ENCODE measurements around the gene GRID1.
"Not testable (repeated sequence)": the region's sequence is repeated elsewhere in the genome, so short reads cannot be mapped to it uniquely, and the experiment has no call there.

The GRID1 gene

DNA sequence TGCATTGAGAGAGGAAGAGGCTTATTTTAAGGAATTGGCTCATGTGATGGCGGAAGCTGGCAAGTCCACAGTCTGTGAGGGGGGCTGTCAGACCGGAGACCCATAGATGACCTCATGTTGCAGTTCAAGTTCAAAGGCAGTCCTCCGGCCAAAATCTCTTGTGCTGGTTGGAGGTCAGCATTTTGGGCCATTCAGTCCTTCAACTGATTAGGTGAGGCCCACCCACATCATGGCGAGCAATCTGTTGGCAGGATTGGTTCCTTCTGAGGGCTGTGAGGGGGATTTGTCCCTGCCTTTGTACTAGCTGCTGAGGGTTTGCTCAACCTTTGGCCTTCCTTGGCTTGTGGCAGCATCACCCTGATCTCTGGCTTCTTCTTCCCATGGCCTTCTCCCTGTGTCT is 290.1 kb downstream of the GRID1 start:
- ATAC-seq (replicated peaks); H3K4me3 Mint-ChIP-seq; H3K9me3 Mint-ChIP-seq; DNase-seq; H3K4me1 Mint-ChIP-seq; H3K27ac Mint-ChIP-seq; H3K36me3 Mint-ChIP-seq: not testable (repeated sequence)
- peaks cover 37 to 65% of the 10 kb centered on the region in 2 donors for H3K27me3 Mint-ChIP-seq

DNA sequence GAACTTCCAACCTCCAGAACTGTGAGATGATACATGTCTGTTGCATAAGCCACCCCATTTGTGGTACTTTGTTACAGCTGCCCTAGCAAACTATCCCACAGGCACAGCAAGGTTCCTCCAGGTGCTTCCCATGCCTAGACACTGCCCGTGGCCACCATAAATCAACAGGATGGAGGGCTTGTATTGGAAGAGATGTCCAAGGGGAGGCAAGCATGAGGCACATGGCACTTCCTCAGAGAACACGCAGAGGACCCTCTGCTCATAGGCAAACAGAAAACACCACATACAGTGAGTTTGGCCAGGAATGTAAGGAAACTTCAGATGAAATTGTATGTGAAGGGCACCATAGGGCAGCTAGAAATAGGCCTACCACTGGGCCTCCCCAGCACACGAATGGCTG is 291.1 kb downstream of the GRID1 start:
- peaks cover 4 to 7% of the 10 kb centered on the region in 2 donors for H3K4me1 Mint-ChIP-seq
- H3K4me3 Mint-ChIP-seq, result no peak overlapping the region
- ATAC-seq (replicated peaks) (no peak), DNase-seq (no peak)
- peaks cover 0 to 2% of the 10 kb centered on the region in 2 donors for H3K9me3 Mint-ChIP-seq
- H3K27ac Mint-ChIP-seq, result no peak overlapping the region
- no peaks in the 10 kb centered on the region for H3K36me3 Mint-ChIP-seq
- peaks cover 38 to 61% of the 10 kb centered on the region in 2 donors for H3K27me3 Mint-ChIP-seq

DNA sequence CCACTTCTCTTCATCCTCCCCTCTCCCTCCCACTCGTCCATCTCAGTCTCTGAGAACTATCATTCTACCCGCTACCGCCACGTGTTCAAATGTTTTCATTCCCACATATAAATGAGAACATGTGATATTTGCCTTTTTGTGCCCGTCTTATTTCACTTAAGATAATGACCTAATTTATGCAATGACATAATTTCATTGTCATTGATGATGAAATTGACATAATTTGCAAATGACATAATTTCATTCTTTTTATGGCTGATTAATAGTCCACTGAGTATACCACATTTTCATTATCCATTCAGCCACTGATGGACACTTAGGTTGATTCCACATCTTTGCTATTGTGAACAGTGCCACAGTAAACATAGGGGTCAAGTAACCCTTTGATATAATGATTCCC is 292.3 kb downstream of the GRID1 start:
- H3K4me3 Mint-ChIP-seq, result no peak overlapping the region
- H3K27ac Mint-ChIP-seq, result no peak overlapping the region
- ATAC-seq (replicated peaks) (no peak), DNase-seq (no peak)
- peaks cover 0 to 2% of the 10 kb centered on the region in 2 donors for H3K9me3 Mint-ChIP-seq
- peaks cover 4 to 7% of the 10 kb centered on the region in 2 donors for H3K4me1 Mint-ChIP-seq
- peaks cover 31 to 49% of the 10 kb centered on the region in 2 donors for H3K27me3 Mint-ChIP-seq
- no peaks in the 10 kb centered on the region for H3K36me3 Mint-ChIP-seq

DNA sequence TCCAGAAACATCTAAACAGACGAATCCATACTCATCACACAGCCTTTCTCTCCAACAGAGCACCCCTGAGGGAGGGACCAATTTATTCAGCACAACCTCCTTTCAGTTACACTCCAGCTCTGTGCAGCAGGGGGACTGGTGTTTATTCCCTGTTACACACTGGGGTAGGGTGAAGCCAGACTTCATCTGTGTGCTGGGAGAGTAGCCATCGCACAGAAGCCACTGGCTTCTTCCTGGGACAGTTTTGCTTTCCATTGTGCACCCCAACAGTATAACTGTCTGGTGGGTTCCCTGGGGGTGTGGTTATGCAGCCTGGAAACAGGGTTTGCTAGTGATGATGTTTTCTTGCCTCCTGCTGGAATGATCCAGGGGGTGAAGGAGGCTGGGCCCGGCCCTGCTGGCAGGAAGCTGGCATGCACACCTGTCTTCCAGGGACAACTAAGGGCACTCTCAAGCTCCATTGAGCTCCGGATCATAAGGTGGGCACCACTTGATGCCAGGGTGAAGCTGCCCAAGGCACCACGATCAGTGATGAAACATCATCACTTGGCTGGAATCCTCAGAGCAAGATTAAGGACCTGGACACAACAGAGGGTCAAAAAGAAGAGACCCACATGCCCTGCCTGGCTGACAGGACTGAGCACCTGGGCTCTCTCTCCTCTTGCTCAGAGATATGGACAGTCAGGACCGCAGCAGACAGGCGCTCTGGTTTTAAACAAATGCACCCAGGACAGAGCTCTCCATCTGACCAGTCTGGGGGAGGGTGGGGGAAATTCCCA is 293.2 kb downstream of the GRID1 start:
- H3K36me3 Mint-ChIP-seq, result no peaks in the 10 kb centered on the region
- H3K9me3 Mint-ChIP-seq, result peaks cover 0 to 2% of the 10 kb centered on the region in 2 donors
- DNase-seq, result no peak
- ATAC-seq (replicated peaks), result no peak
- no peak overlapping the region for H3K27ac Mint-ChIP-seq
- H3K27me3 Mint-ChIP-seq, result peaks cover 33 to 44% of the 10 kb centered on the region in 2 donors
- peaks cover 4 to 7% of the 10 kb centered on the region in 2 donors for H3K4me1 Mint-ChIP-seq
- H3K4me3 Mint-ChIP-seq, result no peak overlapping the region

DNA sequence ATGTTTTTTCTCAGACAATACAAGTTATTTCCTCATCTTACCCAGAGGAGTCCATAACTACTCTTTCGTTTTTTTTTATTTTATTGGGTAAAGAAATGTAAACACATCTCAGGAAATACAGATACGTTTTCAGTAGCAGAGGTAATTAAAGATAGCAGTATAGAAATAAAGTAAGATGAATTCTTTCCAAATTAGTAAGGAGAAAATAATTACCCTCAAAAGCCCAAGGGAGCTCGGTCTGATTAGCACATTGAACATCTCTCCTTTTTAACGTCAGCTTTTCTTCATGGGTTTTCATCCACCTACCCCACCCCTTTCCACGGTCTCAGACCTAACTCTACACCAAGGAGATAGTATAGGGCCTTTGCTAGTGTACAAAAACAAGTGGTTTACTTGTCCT is 294.2 kb downstream of the GRID1 start:
- H3K9me3 Mint-ChIP-seq, result peaks cover 0 to 2% of the 10 kb centered on the region in 2 donors
- H3K4me3 Mint-ChIP-seq, result no peak overlapping the region
- DNase-seq, result no peak
- peaks cover 29 to 39% of the 10 kb centered on the region in 2 donors for H3K27me3 Mint-ChIP-seq
- no peaks in the 10 kb centered on the region for H3K36me3 Mint-ChIP-seq
- H3K4me1 Mint-ChIP-seq, result peaks cover 4 to 7% of the 10 kb centered on the region in 2 donors
- no peak for ATAC-seq (replicated peaks)
- no peak overlapping the region for H3K27ac Mint-ChIP-seq

DNA sequence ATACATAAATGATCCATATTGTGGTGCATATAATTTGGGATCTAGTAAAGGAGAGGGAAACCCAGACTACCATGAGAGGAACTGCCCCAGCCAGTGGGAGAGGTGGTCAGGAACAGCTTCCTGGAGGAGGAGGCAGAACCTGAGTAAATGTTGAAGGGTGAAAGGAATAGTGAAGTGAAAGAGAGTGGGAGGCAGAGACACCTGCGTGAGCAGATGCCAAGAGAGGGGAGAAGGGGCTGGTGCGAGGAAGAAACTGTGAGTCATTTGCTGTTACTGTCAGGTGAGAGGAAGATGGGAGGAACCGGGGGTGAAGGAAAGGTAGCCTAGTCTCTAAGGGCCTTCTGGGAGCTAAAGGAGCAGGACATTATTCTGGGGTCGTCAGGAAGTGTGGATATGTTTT is 294.8 kb downstream of the GRID1 start:
- Mint-ChIP-seq H3K36me3 (no peaks in the 10 kb centered on the region), H3K9me3 (peaks cover 0 to 2% of the 10 kb centered on the region in 2 donors), H3K4me1 (peaks cover 4 to 7% of the 10 kb centered on the region in 2 donors), H3K27me3 (peaks cover 25 to 35% of the 10 kb centered on the region in 2 donors), H3K27ac (no peak overlapping the region), H3K4me3 (no peak overlapping the region)
- DNase-seq (no peak), ATAC-seq (replicated peaks) (peak; percentile 47 to 57)

DNA sequence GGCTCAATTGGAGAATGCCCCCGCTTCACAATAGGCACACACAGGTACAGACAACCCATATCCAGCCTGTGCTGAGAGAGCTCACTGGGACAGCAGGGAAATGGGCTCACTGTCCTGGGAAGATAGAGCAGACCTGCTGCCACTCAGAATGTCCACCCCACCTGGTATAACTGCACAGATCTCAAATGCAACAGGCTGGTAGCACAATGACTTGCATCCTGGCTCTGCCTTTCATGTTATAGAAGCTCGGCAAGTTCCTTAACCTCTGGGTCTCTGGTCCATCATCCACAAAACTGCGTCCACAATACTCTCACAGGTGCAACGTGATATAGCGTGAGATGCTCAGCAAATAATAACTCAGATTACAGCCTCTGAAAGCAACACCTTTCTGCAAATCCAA is 295.4 kb downstream of the GRID1 start:
- Mint-ChIP-seq H3K4me3 (no peak overlapping the region), H3K27me3 (peaks cover 23 to 34% of the 10 kb centered on the region in 2 donors), H3K4me1 (peaks cover 4 to 7% of the 10 kb centered on the region in 2 donors), H3K9me3 (peaks cover 0 to under 1% of the 10 kb centered on the region in 2 donors), H3K27ac (no peak overlapping the region), H3K36me3 (no peaks in the 10 kb centered on the region)
- ATAC-seq (replicated peaks) (no peak), DNase-seq (no peak)

DNA sequence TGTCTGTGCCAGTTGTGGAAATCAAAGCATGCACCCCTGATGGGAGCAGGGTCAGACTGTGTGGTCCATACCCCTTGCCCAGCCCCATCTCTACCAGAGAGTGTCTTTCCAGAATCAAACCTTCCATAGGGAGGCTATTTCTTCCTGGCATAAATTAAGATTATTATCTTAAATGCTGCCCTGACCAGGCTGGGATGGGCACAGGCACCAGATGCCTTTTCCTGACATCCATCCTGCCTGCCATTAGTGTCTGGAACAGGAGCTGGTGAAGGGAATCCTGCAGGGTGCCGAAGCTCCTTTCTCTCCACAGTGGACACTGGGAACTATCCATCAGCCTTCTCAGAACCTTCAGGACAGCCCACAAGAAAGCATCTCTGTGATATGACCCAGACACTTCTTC is 296.3 kb downstream of the GRID1 start:
- DNase-seq (no peak), ATAC-seq (replicated peaks) (no peak)
- H3K36me3 Mint-ChIP-seq, result no peaks in the 10 kb centered on the region
- H3K4me1 Mint-ChIP-seq, result peaks cover 4 to 7% of the 10 kb centered on the region in 2 donors
- no peak overlapping the region for H3K4me3 Mint-ChIP-seq
- peaks cover 22 to 35% of the 10 kb centered on the region in 2 donors for H3K27me3 Mint-ChIP-seq
- H3K27ac Mint-ChIP-seq, result no peak overlapping the region
- no peaks in the 10 kb centered on the region for H3K9me3 Mint-ChIP-seq

DNA sequence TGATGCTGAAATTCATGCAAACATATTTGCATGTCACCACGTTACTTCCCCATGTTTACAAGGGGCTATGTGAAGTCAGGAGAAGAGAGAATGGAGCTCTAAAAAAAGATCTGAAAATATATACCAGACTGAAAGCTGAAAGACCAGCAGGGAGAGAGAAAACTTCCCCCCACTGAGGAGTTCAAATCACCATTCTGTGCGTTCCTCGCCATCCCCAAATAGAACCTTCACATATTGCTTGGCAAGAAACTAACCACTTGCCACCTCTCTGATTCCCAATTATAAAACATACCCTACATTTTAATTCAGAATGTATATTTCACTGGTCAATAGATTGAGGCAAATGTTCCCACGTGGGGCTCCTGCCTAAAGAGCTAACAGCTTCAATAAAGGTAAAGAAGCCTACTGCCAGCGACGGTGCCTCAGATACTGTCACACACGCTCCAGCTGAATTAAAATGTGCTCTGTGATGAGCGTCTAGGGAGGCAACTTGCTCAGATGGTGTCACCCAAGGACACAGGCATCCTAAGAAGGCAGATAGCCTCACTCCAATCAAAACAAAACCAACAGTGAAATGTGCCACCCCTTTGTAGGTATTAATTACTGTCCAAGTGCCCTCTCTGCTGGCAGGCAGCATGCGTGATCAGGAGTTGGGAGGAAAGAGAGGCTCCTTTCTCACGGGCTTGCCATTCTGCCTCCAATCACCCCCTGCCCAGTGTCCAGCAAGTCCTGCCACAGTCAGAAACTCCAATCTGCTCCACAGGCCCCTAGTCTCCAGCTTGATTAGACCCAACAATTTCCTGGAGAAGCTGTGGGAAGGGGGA is 298.2 kb downstream of the GRID1 start:
- ATAC-seq (replicated peaks), result no peak
- Mint-ChIP-seq H3K36me3 (no peaks in the 10 kb centered on the region), H3K9me3 (no peaks in the 10 kb centered on the region), H3K27ac (no peak overlapping the region), H3K27me3 (peaks cover 14 to 25% of the 10 kb centered on the region in 2 donors), H3K4me1 (peaks cover 4 to 7% of the 10 kb centered on the region in 2 donors), H3K4me3 (no peak overlapping the region)
- DNase-seq, result no peak

DNA sequence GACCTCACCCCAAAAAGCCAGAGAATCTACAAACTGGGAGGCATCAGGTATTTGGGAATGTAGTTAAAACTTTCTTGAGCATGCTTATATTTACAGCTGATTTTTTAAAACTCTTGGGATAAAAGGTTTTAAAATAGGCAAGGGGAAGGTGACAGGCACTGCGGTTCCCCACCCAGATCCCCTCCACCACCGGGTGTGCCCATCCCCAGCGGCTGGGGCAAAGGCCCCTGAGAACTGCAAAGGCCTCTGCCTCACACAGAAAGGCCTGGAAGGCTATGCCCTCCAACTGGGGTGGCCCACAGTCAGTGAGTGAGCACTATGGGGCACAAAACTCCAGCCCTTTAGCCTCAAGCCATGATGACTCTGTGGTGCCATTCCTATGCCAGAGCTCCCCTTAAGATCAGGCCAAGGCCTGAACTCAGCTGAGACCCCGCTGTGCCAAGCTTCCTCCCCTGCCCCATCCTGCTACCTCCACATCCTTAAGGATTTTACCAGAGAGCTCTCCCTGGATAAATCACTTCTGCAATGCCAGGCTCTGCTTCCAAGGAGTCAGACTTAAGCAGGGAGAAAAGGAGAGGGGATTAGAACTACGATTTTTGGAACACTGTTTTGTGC is 299.1 kb downstream of the GRID1 start:
- Mint-ChIP-seq H3K4me3 (no peak overlapping the region), H3K9me3 (no peaks in the 10 kb centered on the region), H3K27ac (no peak overlapping the region), H3K27me3 (peaks cover 14 to 32% of the 10 kb centered on the region in 2 donors), H3K36me3 (no peaks in the 10 kb centered on the region), H3K4me1 (peaks cover 4 to 7% of the 10 kb centered on the region in 2 donors)
- DNase-seq, result no peak
- no peak for ATAC-seq (replicated peaks)

DNA sequence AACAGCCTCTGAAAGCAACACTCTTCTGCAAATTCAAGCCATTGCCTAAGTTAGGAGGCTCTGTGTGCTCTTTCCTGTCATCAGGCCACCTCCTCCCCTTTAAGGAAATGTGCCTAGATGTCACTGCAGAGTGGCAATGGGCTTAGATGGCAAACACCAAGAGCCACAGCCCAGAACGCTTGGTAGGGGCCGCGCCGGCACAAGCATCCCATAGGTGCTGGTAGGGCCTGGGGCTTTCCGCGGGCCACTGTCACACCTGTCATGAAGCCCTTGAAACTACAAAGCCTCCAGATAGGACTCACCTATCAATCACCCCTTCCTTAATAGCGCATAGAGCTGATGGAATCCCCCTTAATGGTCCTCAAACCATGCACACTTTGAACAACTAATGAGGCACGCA is 299.9 kb downstream of the GRID1 start:
- Mint-ChIP-seq H3K27ac (no peak overlapping the region), H3K4me1 (peaks cover 2 to 3% of the 10 kb centered on the region in 2 donors), H3K27me3 (peaks cover 12 to 36% of the 10 kb centered on the region in 2 donors), H3K9me3 (no peaks in the 10 kb centered on the region), H3K36me3 (no peaks in the 10 kb centered on the region), H3K4me3 (no peak overlapping the region)
- ATAC-seq (replicated peaks) (no peak), DNase-seq (no peak)

DNA sequence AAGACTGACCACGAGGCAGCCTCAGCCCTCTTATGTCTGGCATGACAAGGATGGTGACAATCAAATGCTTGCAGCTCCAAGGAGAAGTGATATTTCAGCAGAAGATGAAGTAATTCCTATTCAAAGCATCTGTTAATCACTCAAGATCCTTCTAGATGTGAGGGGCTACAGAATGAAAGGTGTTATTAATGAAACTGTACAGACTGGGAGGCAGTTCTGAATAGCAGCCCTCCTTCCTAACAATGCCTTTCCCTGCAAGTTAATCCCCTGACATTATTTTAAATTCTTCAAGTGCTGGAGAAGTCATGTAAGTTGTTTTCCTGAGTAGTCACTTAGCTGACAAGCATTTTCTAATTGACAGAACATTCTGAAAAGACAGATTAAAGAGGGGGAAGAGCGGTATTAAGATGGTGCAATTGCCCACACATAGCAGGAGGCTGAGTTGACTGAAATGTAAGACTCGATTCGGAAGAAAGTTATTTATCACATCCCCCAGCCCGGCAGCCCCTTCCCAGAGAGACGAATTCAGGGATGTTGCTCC is 300.8 kb downstream of the GRID1 start:
- Mint-ChIP-seq H3K36me3 (no peaks in the 10 kb centered on the region), H3K27me3 (peaks cover 9 to 38% of the 10 kb centered on the region in 2 donors)

DNA sequence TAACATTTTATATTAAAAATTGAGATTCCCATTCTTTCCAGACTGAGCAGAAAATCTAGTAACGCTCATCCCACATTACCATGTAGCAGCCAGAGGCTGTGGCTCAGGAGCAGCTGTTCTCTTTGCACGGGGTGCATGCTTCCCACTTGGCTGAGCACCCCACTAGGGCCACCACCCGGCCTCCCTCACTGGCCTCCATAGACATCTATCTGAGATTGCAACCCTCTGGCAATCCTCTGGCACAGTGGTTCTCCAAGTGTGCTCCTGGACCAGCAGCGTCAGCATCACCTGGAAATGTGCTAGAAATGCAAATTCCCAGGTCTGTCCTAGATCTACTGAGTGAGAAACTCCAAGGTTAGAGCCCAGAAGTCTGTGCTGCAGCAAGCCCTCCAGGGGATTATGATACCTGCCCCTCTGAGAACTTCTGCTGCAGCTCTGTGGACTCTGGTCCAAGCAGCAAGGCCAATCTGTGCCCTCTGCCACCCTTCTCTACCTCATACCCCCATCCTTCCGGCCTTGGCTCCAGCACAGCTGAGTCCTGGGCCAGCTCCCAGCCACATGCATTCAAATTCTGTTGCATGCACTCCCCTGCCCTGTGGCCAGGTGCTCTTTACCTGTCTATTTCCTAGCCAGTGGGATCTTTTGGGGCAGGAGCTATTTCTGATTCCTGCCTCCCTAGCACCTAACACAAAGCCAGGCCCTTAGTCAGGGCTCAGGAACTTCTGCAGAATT is 301.5 kb downstream of the GRID1 start:
- no peak overlapping the region for H3K4me3 Mint-ChIP-seq
- ATAC-seq (replicated peaks) (no peak), DNase-seq (no peak)
- peaks cover 9 to 38% of the 10 kb centered on the region in 2 donors for H3K27me3 Mint-ChIP-seq
- no peak overlapping the region for H3K27ac Mint-ChIP-seq
- no peaks in the 10 kb centered on the region for H3K9me3 Mint-ChIP-seq
- H3K4me1 Mint-ChIP-seq, result no peaks in the 10 kb centered on the region
- no peaks in the 10 kb centered on the region for H3K36me3 Mint-ChIP-seq

More for the DNA sequence above, 300.8 kb downstream of the GRID1 start:
- no peaks in the 10 kb centered on the region for H3K4me1 Mint-ChIP-seq
- H3K27ac Mint-ChIP-seq, result no peak overlapping the region
- no peak for DNase-seq
- H3K4me3 Mint-ChIP-seq, result no peak overlapping the region
- no peaks in the 10 kb centered on the region for H3K9me3 Mint-ChIP-seq
- no peak for ATAC-seq (replicated peaks)

DNA sequence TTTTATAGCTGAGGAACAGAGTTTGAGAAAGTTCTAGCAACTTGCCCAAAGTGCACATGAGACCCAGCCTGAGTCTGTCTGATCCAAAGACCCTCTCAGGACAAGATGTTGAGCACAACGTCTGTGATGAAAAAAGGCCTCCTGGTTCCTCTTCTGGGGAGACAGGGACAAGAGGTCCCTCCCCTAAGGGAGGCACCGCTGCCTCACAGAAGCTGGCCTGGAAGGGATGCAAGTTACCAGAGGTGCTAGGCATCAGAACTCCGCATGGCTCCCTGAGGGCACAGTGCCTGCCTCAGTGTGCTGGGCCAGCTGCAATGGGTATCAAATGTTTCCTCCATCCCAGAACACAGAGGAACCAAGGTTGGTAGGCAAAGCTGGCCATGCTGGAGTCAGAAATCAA is 302.4 kb downstream of the GRID1 start:
- Mint-ChIP-seq H3K4me1 (no peaks in the 10 kb centered on the region), H3K36me3 (no peaks in the 10 kb centered on the region), H3K27me3 (peaks cover 9 to 38% of the 10 kb centered on the region in 2 donors), H3K27ac (no peak overlapping the region), H3K9me3 (no peaks in the 10 kb centered on the region), H3K4me3 (no peak overlapping the region)
- ATAC-seq (replicated peaks) (no peak), DNase-seq (no peak)
